IPS-NIHi7 (cell line): ENCODE results near the gene RBMY1E.
"Not testable (repeated sequence)": the region's sequence is repeated elsewhere in the genome, so short reads cannot be mapped to it uniquely, and the experiment has no call there.

Experiments used
- DNase-seq: peaks from one replicate; pipeline ENCODE4 v3.0.0; 2012; ENCODE audit warnings: mixed read lengths; ENCODE audit errors: extremely low spot score

RBMY1E gene

DNA sequence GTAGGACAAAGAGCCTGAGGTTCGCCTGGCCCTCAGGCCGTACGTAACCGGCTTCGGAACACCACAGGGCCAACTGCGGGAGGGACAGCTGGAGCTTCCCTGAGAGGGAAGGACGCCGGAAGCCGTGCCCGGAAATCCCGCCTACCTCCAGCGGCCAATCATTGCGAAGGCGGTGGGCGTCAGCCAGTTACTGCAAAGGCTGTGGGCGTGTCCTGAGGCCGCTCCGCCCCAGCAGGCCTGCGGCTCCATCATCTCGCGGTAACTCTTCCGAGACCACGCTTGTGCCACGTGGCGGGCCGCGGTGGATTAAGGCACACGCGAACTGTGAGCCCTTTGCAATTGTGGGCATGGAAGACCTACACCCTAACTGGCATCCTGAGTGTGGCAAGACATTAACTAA lies at the start of gene RBMY1E:
RBMY1E (minus strand) TSS at position 101 of the 400 bp plus-strand sequence. CDS start 1,978 bp downstream, outside the sequence.
- not testable (repeated sequence) for DNase-seq

DNA sequence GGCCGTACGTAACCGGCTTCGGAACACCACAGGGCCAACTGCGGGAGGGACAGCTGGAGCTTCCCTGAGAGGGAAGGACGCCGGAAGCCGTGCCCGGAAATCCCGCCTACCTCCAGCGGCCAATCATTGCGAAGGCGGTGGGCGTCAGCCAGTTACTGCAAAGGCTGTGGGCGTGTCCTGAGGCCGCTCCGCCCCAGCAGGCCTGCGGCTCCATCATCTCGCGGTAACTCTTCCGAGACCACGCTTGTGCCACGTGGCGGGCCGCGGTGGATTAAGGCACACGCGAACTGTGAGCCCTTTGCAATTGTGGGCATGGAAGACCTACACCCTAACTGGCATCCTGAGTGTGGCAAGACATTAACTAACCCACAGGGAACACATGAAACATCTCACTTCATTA lies 23.4 kb downstream of the RBMY1E start, which contains the start of gene RBMY1D:
RBMY1D (minus strand) TSS at position 101 of the 400 bp plus-strand sequence. CDS start 2,013 bp downstream, outside the sequence.
- not testable (repeated sequence) for DNase-seq

DNA sequence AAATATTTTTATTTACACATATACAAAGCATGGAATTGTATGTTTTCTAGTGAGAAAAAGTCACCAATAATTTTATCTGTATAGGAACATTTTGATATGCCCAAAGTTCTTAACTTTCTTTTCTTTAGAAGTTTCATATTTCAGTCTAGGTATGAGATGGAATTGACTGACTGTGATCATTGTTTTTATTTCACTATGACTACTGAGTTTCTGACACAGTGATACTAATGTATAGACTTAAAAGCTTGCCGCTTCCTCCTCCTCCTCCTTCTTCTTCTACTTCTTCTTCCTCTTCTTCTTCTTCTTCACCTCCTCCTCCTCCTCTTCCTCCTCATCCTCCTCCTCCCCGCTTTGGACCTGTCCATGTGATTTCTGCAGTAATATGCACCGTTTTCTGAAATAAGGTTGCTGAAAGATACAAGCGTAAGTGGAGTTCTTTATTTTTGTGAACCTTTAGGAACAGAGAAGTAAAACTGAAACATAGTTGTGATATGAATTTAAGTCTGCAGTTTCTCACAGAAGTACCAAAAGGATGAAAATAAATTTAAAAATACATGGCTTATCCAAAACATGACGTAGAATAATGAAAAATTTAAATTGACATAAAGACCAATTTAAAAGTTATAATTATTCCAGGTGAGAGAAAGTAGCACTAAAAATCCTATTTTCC lies 48.3 kb downstream of the RBMY1E start:
- DNase-seq, result not testable (repeated sequence)
